H1 (cell line): ENCODE results near the gene IFT122. TPM values are rescaled to one million over a fixed set of nuclear protein-coding genes. Genes with fewer than 3 reads are reported as not detected.

Source experiments
- CTCF ChIA-PET: fragments of 300-600 bp; sonication (Branson Sonifier 250); formaldehyde crosslinking; loops from one replicate; lab custom pipeline; 2021; ENCODE audit not compliant: partially characterized antibody; lab: Charles Lee
- POLR2A ChIA-PET: fragments of 300-600 bp; sonication (Branson Sonifier 250); formaldehyde crosslinking; loops from one replicate; lab custom pipeline; 2021; ENCODE audit warnings: inconsistent platforms; ENCODE audit not compliant: partially characterized antibody; lab: Charles Lee
- DNase-seq, 2 experiments: peaks; one replicate each; pipeline versions ENCODE4 v3.0.0 to v3.0.0-alpha.2; 2010 to 2022; ENCODE audit warnings: low spot score in 2 of 2, low read depth in 1 of 2, mixed read lengths in 1 of 2
- FAIRE-seq: peaks from 2 replicates; lab custom pipeline; 2011; peaks lifted over from hg19 to GRCh38; lab: Jason Lieb, UNC
- H2AFZ ChIP-seq: 2 replicates; pipeline ENCODE4 v1.8.1; 2012; ENCODE audit warnings: low read length, inconsistent platforms
- H2AK5ac ChIP-seq: 2 replicates; pipeline ENCODE4 v1.6.1; 2013; ENCODE audit warnings: low read depth, low read length
- H2BK120ac ChIP-seq: replicated peaks from 2 replicates; pipeline ENCODE3; 2013; ENCODE audit warnings: low read depth, low read length, inconsistent platforms
- H2BK12ac ChIP-seq: 2 replicates; pipeline ENCODE4 v1.6.1; 2013; ENCODE audit warnings: low read depth, low read length
- H2BK15ac ChIP-seq: 2 replicates; pipeline ENCODE4 v1.6.1; 2013; ENCODE audit warnings: low read length
- H2BK20ac ChIP-seq: 2 replicates; pipeline ENCODE4 v1.6.1; 2013; ENCODE audit warnings: low read length
- H2BK5ac ChIP-seq: 2 replicates; pipeline ENCODE4 v1.6.1; 2013; ENCODE audit warnings: low read depth, low read length
- H3K14ac ChIP-seq: 2 replicates; pipeline ENCODE4 v1.6.1; 2013; ENCODE audit warnings: inconsistent platforms; ENCODE audit not compliant: insufficient read length
- H3K18ac ChIP-seq: 2 replicates; pipeline ENCODE4 v1.6.1; 2013; ENCODE audit warnings: low read length; ENCODE audit errors: extremely low read depth
- H3K23ac ChIP-seq: 2 replicates; pipeline ENCODE4 v1.6.1; 2013; ENCODE audit warnings: inconsistent platforms; ENCODE audit not compliant: insufficient read length
- H3K23me2 ChIP-seq: 2 replicates; pipeline ENCODE4 v1.6.1; 2013; ENCODE audit warnings: low read depth, low read length
- H3K27ac ChIP-seq: 2 replicates; pipeline ENCODE4 v1.6.1; 2011; ENCODE audit warnings: low read depth, low read length, inconsistent platforms
- H3K27me3 ChIP-seq, 4 experiments: replicated peaks in 1 of 4; 1 replicate in 1 of 4; 2 replicates in 3 of 4; pipeline versions ENCODE4 v1.6.1 to v1.8.1; 2011 to 2013; ENCODE audit warnings: low read length in 3 of 4, mild to moderate bottlenecking in 3 of 4, inconsistent platforms in 2 of 4, mixed read lengths in 2 of 4, moderate library complexity in 1 of 4; ENCODE audit not compliant: control insufficient read depth in 3 of 4, insufficient read depth in 3 of 4; ENCODE audit errors: extremely low read depth in 1 of 4
- H3K36me3 ChIP-seq, 4 experiments: 2 replicates each; pipeline versions ENCODE4 v1.6.1 to v1.8.1; 2011 to 2013; ENCODE audit warnings: mild to moderate bottlenecking in 4 of 4, low read length in 3 of 4, moderate library complexity in 2 of 4, control low read depth in 1 of 4, inconsistent platforms in 1 of 4; ENCODE audit not compliant: insufficient read depth in 4 of 4, control insufficient read depth in 2 of 4
- H3K4ac ChIP-seq: replicated peaks from 2 replicates; pipeline ENCODE3; 2013; ENCODE audit warnings: low read length, low read depth, mixed read lengths, inconsistent platforms; ENCODE audit not compliant: insufficient read length
- H3K4me1 ChIP-seq, 4 experiments: replicated peaks in 1 of 4; 1 replicate in 1 of 4; 2 replicates in 3 of 4; pipeline versions ENCODE4 v1.6.1 to v1.8.1; 2011 to 2013; ENCODE audit warnings: low read length in 3 of 4, inconsistent platforms in 2 of 4, mixed read lengths in 1 of 4; ENCODE audit not compliant: insufficient read depth in 4 of 4, control insufficient read depth in 3 of 4
- H3K4me2 ChIP-seq, 2 experiments: 2 replicates each; pipeline versions ENCODE4 v1.6.1 to v1.8.1; 2011 to 2013; ENCODE audit warnings: low read depth in 2 of 2, low read length in 2 of 2, control low read depth in 1 of 2, inconsistent platforms in 1 of 2, mild to moderate bottlenecking in 1 of 2; ENCODE audit not compliant: insufficient read depth in 1 of 2
- H3K4me3 ChIP-seq, 4 experiments: fragments of 200-600, 300-600 bp in 1 of 4; sonication (generic), shearing (Covaris generic), sonication (Bioruptor Twin) in 1 of 4; 2 replicates each; pipeline versions ENCODE4 v1.5.1 to v1.8.1; 2011 to 2016; ENCODE audit warnings: low read length in 4 of 4, low read depth in 3 of 4, control low read depth in 2 of 4, inconsistent platforms in 2 of 4, mild to moderate bottlenecking in 2 of 4, mixed read lengths in 1 of 4, moderate library complexity in 1 of 4; ENCODE audit not compliant: insufficient read depth in 2 of 4; ENCODE audit errors: extremely low read depth in 1 of 4
- H3K56ac ChIP-seq: replicated peaks from 2 replicates; pipeline ENCODE3; 2013; ENCODE audit warnings: low read depth, mild to moderate bottlenecking, mixed read lengths, low read length, inconsistent platforms; ENCODE audit not compliant: insufficient read length
- H3K79me1 ChIP-seq: 2 replicates; pipeline ENCODE4 v1.6.1; 2013; ENCODE audit warnings: low read depth, low read length, control low read depth
- H3K79me2 ChIP-seq, 2 experiments: 2 replicates each; pipeline versions ENCODE4 v1.6.1 to v1.8.1; 2012 to 2013; ENCODE audit warnings: low read length in 2 of 2, mild to moderate bottlenecking in 2 of 2, inconsistent platforms in 1 of 2; ENCODE audit not compliant: insufficient read depth in 2 of 2, control insufficient read depth in 1 of 2
- H3K9ac ChIP-seq, 4 experiments: replicated peaks in 1 of 4; 1 replicate in 1 of 4; 2 replicates in 3 of 4; pipeline versions ENCODE4 v1.6.1 to v1.8.1; 2011 to 2013; ENCODE audit warnings: low read depth in 3 of 4, low read length in 3 of 4, control low read depth in 2 of 4, mild to moderate bottlenecking in 2 of 4, moderate library complexity in 2 of 4, inconsistent platforms in 1 of 4; ENCODE audit errors: extremely low read depth in 1 of 4
- H3K9me3 ChIP-seq, 2 experiments: 2 replicates each; pipeline versions ENCODE4 v1.6.1 to v1.8.1; 2012 to 2013; ENCODE audit warnings: mild to moderate bottlenecking in 2 of 2, moderate library complexity in 2 of 2, control low read depth in 1 of 2, inconsistent platforms in 1 of 2, low read depth in 1 of 2, low read length in 1 of 2, mixed read lengths in 1 of 2; ENCODE audit not compliant: insufficient read depth in 2 of 2
- H4K20me1 ChIP-seq, 2 experiments: replicated peaks in 1 of 2; 2 replicates each; pipeline versions ENCODE3 to v1.8.1; 2011 to 2013; ENCODE audit warnings: inconsistent platforms in 2 of 2, low read length in 2 of 2, mild to moderate bottlenecking in 1 of 2; ENCODE audit not compliant: insufficient read depth in 2 of 2, control insufficient read depth in 1 of 2
- H4K5ac ChIP-seq: 2 replicates; pipeline ENCODE4 v1.6.1; 2013; ENCODE audit warnings: low read length, low read depth, mixed read lengths, inconsistent platforms; ENCODE audit not compliant: insufficient read length
- H4K8ac ChIP-seq: 2 replicates; pipeline ENCODE4 v1.8.0; 2013; ENCODE audit warnings: mild to moderate bottlenecking, moderate library complexity, low read length, inconsistent platforms; ENCODE audit not compliant: insufficient read depth; ENCODE audit errors: extremely low read depth
- H4K91ac ChIP-seq: replicated peaks from 2 replicates; pipeline ENCODE3; 2013; ENCODE audit warnings: low read length, mixed read lengths, inconsistent platforms; ENCODE audit not compliant: insufficient read length
- ASH2L ChIP-seq: fragments of 200-600, 300-600 bp; sonication (generic); IDR thresholded peaks from one replicate; pipeline ENCODE4 v1.7.1; 2017; ENCODE audit warnings: low read length
- EP300 ChIP-seq, 2 experiments: IDR thresholded peaks; 1 replicate in 1 of 2; 2 replicates in 1 of 2; pipeline ENCODE4 v1.6.1; 2011 to 2012; ENCODE audit warnings: low read depth in 2 of 2, low read length in 2 of 2, mild to moderate bottlenecking in 2 of 2, borderline replicate concordance in 1 of 2, inconsistent platforms in 1 of 2, moderate library complexity in 1 of 2
- POLR2A ChIP-seq, 2 experiments: IDR thresholded peaks; 1 replicate in 1 of 2; 2 replicates in 1 of 2; pipeline ENCODE4 v1.6.1; 2011; ENCODE audit warnings: low read depth in 2 of 2, low read length in 2 of 2, mild to moderate bottlenecking in 2 of 2; ENCODE audit errors: control extremely low read depth in 1 of 2
- POU5F1 ChIP-seq: IDR thresholded peaks from 2 replicates; pipeline ENCODE4 v1.6.1; 2011; ENCODE audit warnings: low read depth, mild to moderate bottlenecking, low read length, moderate library complexity
- SIN3A ChIP-seq, 2 experiments: IDR thresholded peaks in 1 of 2; conservative IDR thresholded peaks in 1 of 2; 2 replicates each; pipeline ENCODE4 v1.6.1; 2011 to 2012; ENCODE audit warnings: low read length in 2 of 2, improper control_type of control experiment in 1 of 2, low read depth in 1 of 2, mild to moderate bottlenecking in 1 of 2
- TAF1 ChIP-seq: IDR thresholded peaks from 2 replicates; pipeline ENCODE4 v1.6.1; 2011; ENCODE audit warnings: mild to moderate bottlenecking, low read depth, low read length
- TBP ChIP-seq: IDR thresholded peaks from 2 replicates; pipeline ENCODE4 v1.6.1; 2011; ENCODE audit warnings: low read depth, low read length, improper control_type of control experiment
- TCF12 ChIP-seq: IDR thresholded peaks from 2 replicates; pipeline ENCODE4 v1.6.1; 2011; ENCODE audit warnings: low read depth, mild to moderate bottlenecking, low read length
- YY1 ChIP-seq: IDR thresholded peaks from 2 replicates; pipeline ENCODE4 v1.6.1; 2011; ENCODE audit warnings: low read depth, mild to moderate bottlenecking, low read length
- WGBS, 2 experiments: shearing (Covaris generic) in 1 of 2; methylation state at CpG; one replicate each; pipeline versions ENCODE4 v1.1.6 to v1.1.7; 2013 to 2015; ENCODE audit warnings: low lambda C conversion rate in 2 of 2, mixed read lengths in 2 of 2, inconsistent platforms in 1 of 2, low coverage in 1 of 2, missing lambda C conversion rate in 1 of 2; ENCODE audit not compliant: insufficient replicate concordance in 2 of 2, insufficient coverage in 1 of 2, insufficient read length in 1 of 2; ENCODE audit errors: extremely low coverage in 1 of 2, missing lambda C conversion rate in 1 of 2; 5-methylcytosine and 5-hydroxymethylcytosine counted together
- polyA plus RNA-seq, 7 experiments: library from polyadenylated mRNA; depleted of rRNA in 3 of 7; stranded (reverse) in 5 of 7; unstranded in 2 of 7; fragments of >200 nt in 5 of 7; fragments of 200-250 nt in 2 of 7; gene quantifications; 1 replicate in 5 of 7; 2 replicates in 1 of 7; 4 replicates in 1 of 7; pipeline versions ENCODE4 v1.2.1 to v1.2.3, GENCODE V29; 2011 to 2013; ENCODE audit warnings: missing spikeins in 2 of 7, mixed read lengths in 2 of 7
- total RNA-seq: library from RNA; stranded (reverse); fragmentation: NEBNext Ultra II Directional; extraction: Animal tissue kit (Norgen Biotek cat#: 25700); gene quantifications from 2 replicates; pipeline ENCODE4 v1.2.1, GENCODE V29; 2021
- TF ChIP-seq, protein P1 (sequence below): IDR thresholded peaks from 2 replicates; pipeline ENCODE4 v1.6.1; 2012; ENCODE audit warnings: inconsistent platforms

The IFT122 gene
- total and polyA plus RNA-seq, 2 of the 8 experiments (the other 6 are each of a cell fraction or from before 2014, with no cell fraction given), result 23.7 to 25.1 TPM

DNA sequence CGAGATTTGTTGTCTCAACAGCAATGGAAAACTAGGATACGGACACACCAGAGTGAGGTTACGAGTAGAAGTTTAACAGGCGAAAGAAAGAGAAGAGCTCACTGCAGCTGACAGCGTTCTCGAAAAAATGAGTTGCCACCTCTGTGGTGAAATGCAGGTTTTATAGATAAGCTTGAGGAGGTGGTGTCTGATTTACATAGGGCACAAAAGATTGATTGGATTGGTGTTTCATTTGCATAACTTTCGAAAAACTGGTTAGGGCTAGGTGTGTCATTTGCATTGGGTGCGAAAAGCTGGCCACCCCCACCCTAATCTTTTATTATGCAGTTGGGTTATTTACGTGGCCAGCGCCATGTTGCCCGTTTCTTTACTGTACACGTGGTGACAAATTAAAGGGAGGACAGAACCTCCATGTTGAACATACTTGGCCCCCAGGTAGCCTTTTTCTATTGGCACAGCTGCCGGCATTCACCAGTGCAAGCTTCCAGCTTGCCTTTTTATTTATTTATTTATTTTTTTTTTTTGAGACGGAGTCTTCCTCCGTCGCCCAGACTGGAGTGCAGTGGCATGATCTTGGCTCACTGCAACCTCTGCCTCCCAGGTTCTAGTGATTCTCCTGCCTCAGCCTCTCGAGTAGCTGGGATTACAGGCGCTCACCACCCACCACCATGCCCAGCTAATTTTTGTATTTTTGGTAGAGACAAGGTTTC, 8.3 kb downstream of the IFT122 start:
- H3K18ac ChIP-seq, result peak overlapping the region; percentile 48; the same call in 1 of the 2 replicates
- no peaks in the 10 kb centered on the region for H3K79me1 ChIP-seq
- peak overlapping the region in 2 of 4 experiments; percentile 25 to 78; a peak in 3 of 7 replicates for H3K9ac ChIP-seq
- POLR2A ChIA-PET, result interaction anchor here (0.8 to 1.4 kb wide), 9 partner anchors 8 to 109 kb away, joined by 3 to 7 read pairs (median 3); partner anchors contain the start of genes IFT122 and MBD4
- H3K27ac ChIP-seq, result peak overlapping the region; percentile 63; the same call in 1 of the 2 replicates
- no peak overlapping the region for H3K23ac ChIP-seq
- no peaks in the 10 kb centered on the region for H3K79me2 ChIP-seq
- no peak overlapping the region for H3K4ac ChIP-seq
- H3K4me3 ChIP-seq, result peak overlapping the region in 2 of 4 experiments; percentile 11 to 37; a peak in 2 of 8 replicates
- peaks cover 0 to 5% (median 0%) of the 10 kb centered on the region in 4 experiments; a peak in 5 of 8 replicates for H3K36me3 ChIP-seq
- peak overlapping the region; percentile 13; the same call in 1 of the 2 replicates for H2AK5ac ChIP-seq
- no peaks in the 10 kb centered on the region for H3K27me3 ChIP-seq
- H2BK5ac ChIP-seq, result 0 out of 2 replicates have a peak overlapping the region, but pooled peaks have one; percentile 55
- no peak overlapping the region for H4K8ac ChIP-seq
- no peaks in the 10 kb centered on the region for H3K23me2 ChIP-seq
- no peaks in the 10 kb centered on the region for H4K20me1 ChIP-seq
- peak overlapping the region; percentile 5 for H3K56ac ChIP-seq
- H3K9me3 ChIP-seq, result no peaks in the 10 kb centered on the region
- FAIRE-seq, result peak; percentile 48
- H3K4me1 ChIP-seq, result peaks cover 2 to 22% (median 7%) of the 10 kb centered on the region in 4 experiments; a peak in 5 of 7 replicates
- H2BK20ac ChIP-seq, result no peak overlapping the region
- CTCF ChIA-PET, result interaction anchor here (0.8 to 2.0 kb wide), 7 partner anchors 8 to 107 kb away, joined by 3 to 5 read pairs (median 3); partner anchors contain the start of genes IFT122 and MBD4
- DNase-seq, result no peak
- no peak overlapping the region for H4K5ac ChIP-seq
- H4K91ac ChIP-seq, result no peak overlapping the region
- no peak overlapping the region for H2BK15ac ChIP-seq
- TF ChIP-seq TAF1, result peak; percentile 30; the same call in 1 of the 2 replicates
- TF ChIP-seq SIN3A (conservative IDR thresholded peaks at IDR 0.05 in 1 of 2, IDR thresholded peaks at IDR 0.05 in 1 of 2; ENCODE audit: low read depth in 1 of 2, low read length in 2 of 2), result no peak
- no peak for TF ChIP-seq TCF12
- TF ChIP-seq, protein P1, sequence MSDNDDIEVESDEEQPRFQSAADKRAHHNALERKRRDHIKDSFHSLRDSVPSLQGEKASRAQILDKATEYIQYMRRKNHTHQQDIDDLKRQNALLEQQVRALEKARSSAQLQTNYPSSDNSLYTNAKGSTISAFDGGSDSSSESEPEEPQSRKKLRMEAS, result peak; percentile 81
- TF ChIP-seq TBP, result peak; percentile 61; the same call in 1 of the 2 replicates
- TF ChIP-seq ASH2L, result peak; percentile 80
- TF ChIP-seq POLR2A (IDR thresholded peaks at IDR 0.05; ENCODE audit: control extremely low read depth in 1 of 2, low read depth in 2 of 2, low read length in 2 of 2), result peak in 1 of 2 experiments; percentile 64; a peak in 1 of 3 replicates
- TF ChIP-seq EP300 (IDR thresholded peaks at IDR 0.05; ENCODE audit: borderline replicate concordance in 1 of 2, low read depth in 2 of 2, low read length in 2 of 2), result no peak
- peak; percentile 82 for TF ChIP-seq YY1
- 0 out of 2 replicates have a peak, but pooled peaks have one; percentile 31 for TF ChIP-seq POU5F1
- H2BK120ac ChIP-seq, result no peak overlapping the region
- no peak overlapping the region for H2AFZ ChIP-seq
- peak overlapping the region; percentile 49 to 85 for H3K4me2 ChIP-seq
- peak overlapping the region; percentile 56; the same call in 1 of the 2 replicates for H2BK12ac ChIP-seq
- 62% methylated on average over 18 of the region's 18 CpGs; no CpG with 5 or more reads in 1 of the 2 experiments for WGBS, 2 experiments
- H3K14ac ChIP-seq, result no peak overlapping the region
